Fibroblast of skin of scalp (primary cell): ENCODE results near the gene MAB21L1. TPM values are rescaled to one million over a fixed set of nuclear protein-coding genes. Genes with fewer than 3 reads are reported as not detected.

Experiments
- DNase-seq: peaks from one replicate; pipeline ENCODE4 v3.0.0-alpha.2; 2013
- polyA plus RNA-seq, 2 experiments: library from polyadenylated mRNA; unstranded; fragments of 120-200 nt; gene quantifications; one replicate each; pipeline ENCODE4 v1.2.1, GENCODE V29; 2013; ENCODE audit not compliant: insufficient read length in 2 of 2

Gene MAB21L1
- 2.9 TPM for polyA plus RNA-seq (2013, experiment 1 of 2; ENCODE audit: insufficient read length)
- polyA plus RNA-seq (2013, experiment 2 of 2; ENCODE audit: insufficient read length) = 2.9 TPM

- peak; percentile 42 for DNase-seq
These were observed at the start of gene MAB21L1 for GRCh38 chr13:35475960-35476943. MAB21L1 (minus strand) TSS chr13:35476689; CDS start chr13:35476138, 551 bp downstream.

GRCh38 chr13:35524171-35524570, 47.7 kb upstream of the MAB21L1 start:
- DNase-seq = no peak

GRCh38 chr13:35518337-35518946, 42.0 kb upstream of the MAB21L1 start:
- peak; percentile 40 for DNase-seq

GRCh38 chr13:35514801-35515502, 38.5 kb upstream of the MAB21L1 start:
- DNase-seq = no peak

- no peak for DNase-seq
These were observed 37.6 kb upstream of the MAB21L1 start for GRCh38 chr13:35514061-35514477.

GRCh38 chr13:35512271-35512920, 35.9 kb upstream of the MAB21L1 start:
- DNase-seq = peak; percentile 75

- no peak for DNase-seq
These were observed 26.0 kb upstream of the MAB21L1 start for GRCh38 chr13:35502456-35502855.

GRCh38 chr13:35501661-35502235, 25.3 kb upstream of the MAB21L1 start:
- no peak for DNase-seq

GRCh38 chr13:35500144-35500543, 23.7 kb upstream of the MAB21L1 start:
- DNase-seq = no peak

- no peak for DNase-seq
These were observed 23.2 kb upstream of the MAB21L1 start for GRCh38 chr13:35499676-35500075.

GRCh38 chr13:35499196-35499662, 22.7 kb upstream of the MAB21L1 start:
- no peak for DNase-seq

- no peak for DNase-seq
These were observed 21.7 kb upstream of the MAB21L1 start for GRCh38 chr13:35498231-35498630.

- DNase-seq = no peak
These were observed 20.4 kb upstream of the MAB21L1 start for GRCh38 chr13:35496761-35497386.

- DNase-seq = no peak
These were observed 19.5 kb upstream of the MAB21L1 start for GRCh38 chr13:35496006-35496405.

GRCh38 chr13:35489050-35489449, 12.6 kb upstream of the MAB21L1 start:
- no peak for DNase-seq

GRCh38 chr13:35485424-35485823, 8.9 kb upstream of the MAB21L1 start:
- DNase-seq = no peak

GRCh38 chr13:35484384-35484783, 7.9 kb upstream of the MAB21L1 start:
- DNase-seq = no peak

GRCh38 chr13:35483761-35484160, 7.3 kb upstream of the MAB21L1 start:
- DNase-seq = no peak

GRCh38 chr13:35482527-35482926, 6.0 kb upstream of the MAB21L1 start:
- no peak for DNase-seq

- no peak for DNase-seq
These were observed 5.3 kb upstream of the MAB21L1 start for GRCh38 chr13:35481777-35482176.

- DNase-seq = no peak
These were observed 3.9 kb upstream of the MAB21L1 start for GRCh38 chr13:35480346-35480745.
